Astrocyte (in vitro differentiated cells and primary cell): ENCODE results near the gene NRP1. TPM values are rescaled to one million over a fixed set of nuclear protein-coding genes. Genes with fewer than 3 reads are reported as not detected.

Source experiments
- DNase-seq: peaks from one replicate; pipeline ENCODE4 v3.0.0-alpha.2; 2010; ENCODE audit warnings: low read depth
- FAIRE-seq: peaks from 2 replicates; lab custom pipeline; 2011; peaks lifted over from hg19 to GRCh38; lab: Jason Lieb, UNC
- H2AFZ ChIP-seq: 2 replicates; pipeline ENCODE4 v1.6.0; 2012; ENCODE audit warnings: low read depth, low read length, inconsistent platforms
- H3K27ac ChIP-seq: 2 replicates; pipeline ENCODE4 v1.5.1; 2011; ENCODE audit warnings: low read depth, low read length, inconsistent platforms
- H3K27me3 ChIP-seq: 2 replicates; pipeline ENCODE4 v1.6.0; 2011; ENCODE audit warnings: low read length, inconsistent platforms; ENCODE audit not compliant: insufficient read depth
- H3K36me3 ChIP-seq: 2 replicates; pipeline ENCODE4 v1.5.1; 2011; ENCODE audit warnings: low read length, inconsistent platforms; ENCODE audit not compliant: insufficient read depth
- H3K4me1 ChIP-seq: 2 replicates; pipeline ENCODE4 v1.5.1; 2011; ENCODE audit warnings: low read length, inconsistent platforms; ENCODE audit not compliant: insufficient read depth
- H3K4me2 ChIP-seq: 2 replicates; pipeline ENCODE4 v1.6.0; 2012; ENCODE audit warnings: low read length, inconsistent platforms
- H3K4me3 ChIP-seq: 2 replicates; pipeline ENCODE4 v1.5.1; 2011; ENCODE audit warnings: low read depth, mild to moderate bottlenecking, low read length, inconsistent platforms; ENCODE audit not compliant: insufficient read depth
- H3K79me2 ChIP-seq: 2 replicates; pipeline ENCODE4 v1.6.0; 2012; ENCODE audit warnings: mild to moderate bottlenecking, low read length, inconsistent platforms; ENCODE audit not compliant: insufficient read depth
- H3K9ac ChIP-seq: 2 replicates; pipeline ENCODE4 v1.6.0; 2012; ENCODE audit warnings: mild to moderate bottlenecking, low read length, inconsistent platforms
- H3K9me3 ChIP-seq: 2 replicates; pipeline ENCODE4 v1.5.1; 2012; ENCODE audit warnings: low read depth, mild to moderate bottlenecking, low read length, inconsistent platforms; ENCODE audit not compliant: insufficient read depth
- H4K20me1 ChIP-seq: 2 replicates; pipeline ENCODE4 v1.6.0; 2012; ENCODE audit warnings: low read length, inconsistent platforms; ENCODE audit not compliant: insufficient read depth
- H3K27ac Mint-ChIP-seq: one replicate; pipeline ENCODE4 v1.8.0; 2021; ENCODE audit warnings: mild to moderate bottlenecking, mixed read lengths; ENCODE audit not compliant: unreplicated experiment
- H3K27me3 Mint-ChIP-seq: one replicate; pipeline ENCODE4 v1.8.0; 2021; ENCODE audit warnings: low read depth, mixed read lengths; ENCODE audit not compliant: unreplicated experiment
- H3K36me3 Mint-ChIP-seq: one replicate; pipeline ENCODE4 v1.8.0; 2021; ENCODE audit warnings: low read depth, mixed read lengths; ENCODE audit not compliant: unreplicated experiment
- H3K4me1 Mint-ChIP-seq: one replicate; pipeline ENCODE4 v1.8.0; 2021; ENCODE audit warnings: low read depth, mixed read lengths; ENCODE audit not compliant: unreplicated experiment
- H3K4me3 Mint-ChIP-seq: one replicate; pipeline ENCODE4 v1.8.0; 2021; ENCODE audit warnings: mild to moderate bottlenecking, moderate library complexity, mixed read lengths; ENCODE audit not compliant: unreplicated experiment
- H3K9me3 Mint-ChIP-seq: one replicate; pipeline ENCODE4 v1.8.0; 2021; ENCODE audit warnings: mild to moderate bottlenecking, mixed read lengths; ENCODE audit not compliant: unreplicated experiment
- CTCF ChIP-seq: IDR thresholded peaks from 2 replicates; pipeline ENCODE4 v1.5.1; 2011; ENCODE audit warnings: low read depth, mild to moderate bottlenecking, inconsistent platforms, low read length, moderate library complexity; ENCODE audit not compliant: insufficient read depth
- EZH2 ChIP-seq: IDR thresholded peaks from 2 replicates; pipeline ENCODE4 v1.6.1; 2012; ENCODE audit warnings: mild to moderate bottlenecking, low read length, inconsistent platforms; ENCODE audit not compliant: insufficient read depth
- total RNA-seq: library from RNA; stranded (reverse); gene quantifications from 2 replicates; pipeline ENCODE4 v1.2.1, GENCODE V29; 2021

NRP1 gene
- total RNA-seq, 1 donor from 2014 or later, result 59.4 TPM

- no peaks in the 10 kb centered on the region for H3K9me3 ChIP-seq
- no peaks in the 10 kb centered on the region for H3K27me3 ChIP-seq
- H3K4me3 Mint-ChIP-seq, result no peak overlapping the region
- FAIRE-seq (peak; percentile 73), DNase-seq (peak; percentile 23)
- H3K27ac Mint-ChIP-seq, result no peak overlapping the region
- H3K4me3 ChIP-seq, result no peak overlapping the region
- H4K20me1 ChIP-seq, result peaks cover 44% of the 10 kb centered on the region
- peaks cover 100% of the 10 kb centered on the region for H3K79me2 ChIP-seq
- no peak overlapping the region for H3K9ac ChIP-seq
- H3K9me3 Mint-ChIP-seq, result no peaks in the 10 kb centered on the region
- no peak overlapping the region for H2AFZ ChIP-seq
- H3K27ac ChIP-seq, result no peak overlapping the region
- TF ChIP-seq EZH2 (no peak), CTCF (peak; percentile 44)
- peaks cover 51% of the 10 kb centered on the region for H3K36me3 ChIP-seq
- peaks cover 11% of the 10 kb centered on the region for H3K4me1 ChIP-seq
- H3K36me3 Mint-ChIP-seq, result peaks cover 7% of the 10 kb centered on the region
- peak overlapping the region; percentile 33 for H3K4me2 ChIP-seq
- H3K4me1 Mint-ChIP-seq, result peaks cover 23% of the 10 kb centered on the region
- H3K27me3 Mint-ChIP-seq, result no peaks in the 10 kb centered on the region
Measured at GRCh38 chr10:33327751-33328150, 6.7 kb downstream of the NRP1 start.

- Histone ChIP-seq H2AFZ (no peak overlapping the region), H3K79me2 (peaks cover 100% of the 10 kb centered on the region), H3K9ac (no peak overlapping the region), H3K4me3 (no peak overlapping the region), H3K27me3 (no peaks in the 10 kb centered on the region), H3K36me3 (peaks cover 52% of the 10 kb centered on the region), H3K4me1 (peaks cover 11% of the 10 kb centered on the region), H3K9me3 (no peaks in the 10 kb centered on the region), H3K27ac (no peak overlapping the region), H4K20me1 (peaks cover 45% of the 10 kb centered on the region), H3K4me2 (no peak overlapping the region)
- DNase-seq (no peak), FAIRE-seq (no peak)
- Mint-ChIP-seq H3K36me3 (peaks cover 7% of the 10 kb centered on the region), H3K4me1 (peaks cover 16% of the 10 kb centered on the region), H3K4me3 (no peak overlapping the region), H3K9me3 (no peaks in the 10 kb centered on the region), H3K27me3 (no peaks in the 10 kb centered on the region), H3K27ac (no peak overlapping the region)
- TF ChIP-seq EZH2, result no peak
Measured at GRCh38 chr10:33326933-33327332, 7.5 kb downstream of the NRP1 start.

- DNase-seq, result peak; percentile 12
- Mint-ChIP-seq H3K27ac (no peak overlapping the region), H3K36me3 (peaks cover 12% of the 10 kb centered on the region), H3K4me1 (peaks cover 11% of the 10 kb centered on the region), H3K4me3 (no peak overlapping the region), H3K27me3 (no peaks in the 10 kb centered on the region), H3K9me3 (no peaks in the 10 kb centered on the region)
- TF ChIP-seq EZH2 (no peak), CTCF (no peak)
- Histone ChIP-seq H3K27me3 (no peaks in the 10 kb centered on the region), H2AFZ (no peak overlapping the region), H3K36me3 (peaks cover 58% of the 10 kb centered on the region), H3K4me1 (peaks cover 4% of the 10 kb centered on the region), H3K79me2 (peaks cover 100% of the 10 kb centered on the region), H3K4me3 (no peak overlapping the region), H4K20me1 (peaks cover 47% of the 10 kb centered on the region), H3K9ac (no peak overlapping the region), H3K4me2 (no peak overlapping the region), H3K27ac (no peak overlapping the region), H3K9me3 (no peaks in the 10 kb centered on the region)
- no peak for FAIRE-seq
Measured at GRCh38 chr10:33325929-33326328, 8.5 kb downstream of the NRP1 start.
